C4-2B (cell line): ENCODE results near the gene ACVR1.
"Not testable (repeated sequence)": the region's sequence is repeated elsewhere in the genome, so short reads cannot be mapped to it uniquely, and the experiment has no call there.

Source experiments
- CTCF ChIP-seq: fragments of 450-650 bp; conservative IDR thresholded peaks from 2 replicates; pipeline ENCODE4 v1.5.1; 2017; ENCODE audit warnings: mild to moderate bottlenecking
- ZFX ChIP-seq: fragments of 450-650 bp; IDR thresholded peaks from 2 replicates; pipeline ENCODE4 v1.6.1; 2017

- TF ChIP-seq CTCF, ZFX: not testable (repeated sequence)
Observed at GRCh38 chr2:157756447-157756846, 119.7 kb downstream of the ACVR1 start.
